ENCODE data around the gene AATK.
A peak's percentile ranks its signal among the peaks of the same experiment; 100 is the strongest.

Gene AATK

DNA sequence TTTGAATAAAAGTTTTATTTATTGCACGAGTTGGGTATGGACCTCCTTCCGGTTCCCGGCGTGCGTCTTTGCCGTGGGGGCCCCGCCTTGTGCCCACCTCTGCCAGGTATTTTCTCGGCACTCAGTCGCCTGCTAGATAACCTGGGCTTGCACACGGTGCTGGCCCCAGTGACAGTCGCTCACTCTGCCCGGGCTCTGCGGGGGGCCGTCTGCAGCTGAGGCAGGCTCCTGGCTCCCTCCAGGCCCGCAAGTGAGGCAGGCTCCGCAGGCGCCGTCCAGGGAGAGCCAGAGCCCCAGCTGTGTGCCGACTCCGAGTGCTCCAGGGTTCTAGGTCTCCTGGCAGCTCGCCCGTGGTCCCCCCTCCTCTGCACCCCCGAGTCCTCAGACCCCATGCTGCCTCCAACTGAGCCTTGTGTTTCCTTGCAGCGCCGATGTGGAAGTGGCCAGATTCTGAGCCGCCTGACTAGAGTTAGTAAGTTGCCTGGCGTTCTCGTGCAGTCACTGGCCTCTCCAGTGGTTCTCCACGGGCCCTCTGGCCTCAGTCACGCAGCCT is 55.5 kb downstream of the AATK start:
- Mint-ChIP-seq H3K27ac (peak overlapping the region in 2 of 3 experiments; percentile 33 to 52), H3K9me3 (no peaks in the 10 kb centered on the region), H3K4me3 (no peak overlapping the region), H3K4me1 (peaks cover 21% of the 10 kb centered on the region), H3K27me3 (ENCODE audit: low read depth) (no peaks in the 10 kb centered on the region), H3K36me3 (ENCODE audit: low read depth) (peaks cover 5% of the 10 kb centered on the region)
- TF ChIP-seq, protein P1, sequence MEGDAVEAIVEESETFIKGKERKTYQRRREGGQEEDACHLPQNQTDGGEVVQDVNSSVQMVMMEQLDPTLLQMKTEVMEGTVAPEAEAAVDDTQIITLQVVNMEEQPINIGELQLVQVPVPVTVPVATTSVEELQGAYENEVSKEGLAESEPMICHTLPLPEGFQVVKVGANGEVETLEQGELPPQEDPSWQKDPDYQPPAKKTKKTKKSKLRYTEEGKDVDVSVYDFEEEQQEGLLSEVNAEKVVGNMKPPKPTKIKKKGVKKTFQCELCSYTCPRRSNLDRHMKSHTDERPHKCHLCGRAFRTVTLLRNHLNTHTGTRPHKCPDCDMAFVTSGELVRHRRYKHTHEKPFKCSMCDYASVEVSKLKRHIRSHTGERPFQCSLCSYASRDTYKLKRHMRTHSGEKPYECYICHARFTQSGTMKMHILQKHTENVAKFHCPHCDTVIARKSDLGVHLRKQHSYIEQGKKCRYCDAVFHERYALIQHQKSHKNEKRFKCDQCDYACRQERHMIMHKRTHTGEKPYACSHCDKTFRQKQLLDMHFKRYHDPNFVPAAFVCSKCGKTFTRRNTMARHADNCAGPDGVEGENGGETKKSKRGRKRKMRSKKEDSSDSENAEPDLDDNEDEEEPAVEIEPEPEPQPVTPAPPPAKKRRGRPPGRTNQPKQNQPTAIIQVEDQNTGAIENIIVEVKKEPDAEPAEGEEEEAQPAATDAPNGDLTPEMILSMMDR (IDR thresholded peaks at IDR 0.05; ENCODE audit: unreplicated experiment in 3 of 3), result no peak

DNA sequence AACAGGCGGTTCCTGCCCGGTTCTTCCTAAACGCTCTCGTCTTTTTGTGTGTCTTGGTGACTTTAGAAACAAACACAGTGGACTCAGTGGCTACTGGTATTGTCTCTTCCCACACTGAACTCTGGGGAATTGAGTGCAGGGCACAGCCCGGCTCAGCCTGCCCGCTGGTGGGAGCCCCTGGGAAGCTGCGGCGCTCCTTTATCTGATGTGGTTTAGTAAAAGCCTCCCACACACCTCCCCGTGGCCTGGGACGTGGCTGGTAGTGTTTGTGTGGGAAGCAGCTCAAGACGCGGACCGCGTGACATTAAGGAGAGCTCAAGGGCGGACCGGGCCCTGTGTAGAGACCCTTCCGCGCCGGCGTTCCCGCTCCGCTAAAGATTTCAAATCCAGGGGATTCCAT is 56.1 kb downstream of the AATK start:
- H3K27me3 Mint-ChIP-seq (ENCODE audit: low read depth), result no peaks in the 10 kb centered on the region
- H3K36me3 Mint-ChIP-seq (ENCODE audit: low read depth), result peaks cover 5% of the 10 kb centered on the region
- TF ChIP-seq, protein P1 (IDR thresholded peaks at IDR 0.05; ENCODE audit: unreplicated experiment in 3 of 3), result no peak
- H3K27ac Mint-ChIP-seq, result peak overlapping the region in 2 of 3 experiments; percentile 33 to 52
- H3K4me3 Mint-ChIP-seq, result no peak overlapping the region
- no peaks in the 10 kb centered on the region for H3K9me3 Mint-ChIP-seq
- peaks cover 20% of the 10 kb centered on the region for H3K4me1 Mint-ChIP-seq

DNA sequence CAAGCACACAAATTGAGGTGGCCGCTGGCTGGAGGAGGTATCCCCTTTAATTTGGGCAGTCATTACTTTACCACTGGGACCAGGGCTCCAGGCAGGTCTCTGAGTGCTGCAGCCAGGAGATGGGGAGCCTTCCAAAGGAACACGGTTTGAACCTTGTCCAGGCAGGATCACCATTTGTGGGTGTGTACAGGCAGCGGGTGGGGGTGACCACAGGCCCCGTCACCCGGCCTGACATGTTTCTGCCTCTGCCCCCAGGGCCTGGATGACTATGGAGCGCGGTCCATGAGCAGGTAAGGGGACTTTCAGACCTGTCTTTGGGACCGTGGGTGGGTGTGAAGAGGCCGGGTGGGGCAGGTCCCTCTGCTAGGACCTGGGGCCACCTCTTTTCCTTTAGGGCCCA is 57.8 kb downstream of the AATK start:
- TF ChIP-seq, protein P1 (IDR thresholded peaks at IDR 0.05; ENCODE audit: unreplicated experiment in 3 of 3), result no peak
- Mint-ChIP-seq H3K27me3 (ENCODE audit: low read depth) (no peaks in the 10 kb centered on the region), H3K36me3 (ENCODE audit: low read depth) (peaks cover 5% of the 10 kb centered on the region), H3K4me3 (no peak overlapping the region), H3K27ac (no peak overlapping the region), H3K4me1 (peaks cover 16% of the 10 kb centered on the region), H3K9me3 (no peaks in the 10 kb centered on the region)

DNA sequence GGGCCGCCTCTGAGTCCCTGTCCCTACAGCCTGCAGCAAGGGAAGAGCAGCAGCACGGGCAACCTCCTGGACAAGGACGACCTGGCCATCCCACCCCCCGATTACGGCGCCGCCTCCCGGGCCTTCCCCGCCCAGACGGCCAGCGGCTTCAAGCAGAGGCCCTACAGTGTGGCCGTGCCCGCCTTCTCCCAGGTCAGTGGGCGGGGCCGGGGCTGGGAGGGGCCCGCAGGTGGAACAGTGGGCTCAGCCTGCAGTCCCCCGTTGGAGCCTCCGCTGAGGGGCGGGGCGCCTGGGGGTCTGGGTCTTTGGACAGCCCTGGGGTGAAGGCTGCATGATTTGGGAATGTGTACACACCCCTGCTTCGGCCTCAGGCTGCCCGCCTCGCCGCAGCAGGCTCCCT is 59.3 kb downstream of the AATK start:
- no peaks in the 10 kb centered on the region for H3K9me3 Mint-ChIP-seq

DNA sequence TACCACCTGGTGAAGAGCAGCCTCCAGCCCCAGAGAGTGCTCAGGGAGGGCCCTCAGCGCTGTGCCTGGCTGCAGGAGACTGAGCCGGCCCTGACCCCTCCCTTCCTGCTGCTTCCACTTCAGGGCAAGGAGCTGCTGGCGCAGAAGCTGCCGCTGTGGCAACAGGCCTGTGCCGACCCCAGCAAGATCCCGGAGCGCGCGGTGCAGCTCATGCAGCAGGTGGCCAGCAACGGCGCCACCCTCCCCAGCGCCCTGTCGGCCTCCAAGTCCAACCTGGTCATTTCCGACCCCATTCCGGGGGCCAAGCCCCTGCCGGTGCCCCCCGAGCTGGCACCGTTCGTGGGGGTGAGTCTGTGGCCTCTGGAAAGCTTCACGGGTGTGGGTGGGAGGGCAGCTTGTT is 62.6 kb downstream of the AATK start:
- no peaks in the 10 kb centered on the region for H3K27me3 Mint-ChIP-seq (ENCODE audit: low read depth)
- no peaks in the 10 kb centered on the region for H3K9me3 Mint-ChIP-seq
- peaks cover 1% of the 10 kb centered on the region for H3K4me1 Mint-ChIP-seq
- no peaks in the 10 kb centered on the region for H3K36me3 Mint-ChIP-seq (ENCODE audit: low read depth)
- TF ChIP-seq, protein P1 (IDR thresholded peaks at IDR 0.05; ENCODE audit: unreplicated experiment in 3 of 3), result no peak
- no peak overlapping the region for H3K4me3 Mint-ChIP-seq
- no peak overlapping the region for H3K27ac Mint-ChIP-seq

More for the DNA sequence above, 59.3 kb downstream of the AATK start:
- no peak overlapping the region for H3K4me3 Mint-ChIP-seq
- H3K27ac Mint-ChIP-seq, result no peak overlapping the region
- peaks cover 9% of the 10 kb centered on the region for H3K4me1 Mint-ChIP-seq
- peaks cover 5% of the 10 kb centered on the region for H3K36me3 Mint-ChIP-seq (ENCODE audit: low read depth)
- TF ChIP-seq, protein P1 (IDR thresholded peaks at IDR 0.05; ENCODE audit: unreplicated experiment in 3 of 3), result no peak
- H3K27me3 Mint-ChIP-seq (ENCODE audit: low read depth), result no peaks in the 10 kb centered on the region

DNA sequence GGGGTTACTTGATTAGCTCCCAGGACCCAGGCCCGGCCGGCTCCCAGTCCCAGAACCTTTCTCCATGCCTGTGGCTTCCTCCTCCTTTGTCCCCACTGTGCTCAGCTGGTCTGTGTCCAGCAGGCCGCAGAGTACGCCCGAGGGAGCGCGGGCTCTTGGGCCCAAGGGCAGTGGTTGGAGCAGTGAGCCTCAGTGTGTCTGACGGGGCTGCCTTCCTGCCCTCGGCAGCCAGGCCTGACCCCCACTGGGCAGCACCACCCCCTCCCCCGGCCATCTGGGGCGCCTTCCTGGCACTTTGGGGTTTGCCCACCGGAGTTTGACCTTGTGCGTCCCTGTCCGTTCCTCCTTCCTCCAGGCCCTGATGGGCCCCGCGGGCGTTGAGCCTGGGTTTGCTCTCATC is 63.2 kb downstream of the AATK start:
- no peaks in the 10 kb centered on the region for H3K36me3 Mint-ChIP-seq (ENCODE audit: low read depth)
- TF ChIP-seq, protein P1 (IDR thresholded peaks at IDR 0.05; ENCODE audit: unreplicated experiment in 3 of 3), result no peak
- H3K4me1 Mint-ChIP-seq, result peaks cover 4% of the 10 kb centered on the region
- no peak overlapping the region for H3K4me3 Mint-ChIP-seq
- H3K27me3 Mint-ChIP-seq (ENCODE audit: low read depth), result no peaks in the 10 kb centered on the region
- H3K27ac Mint-ChIP-seq, result no peak overlapping the region
- no peaks in the 10 kb centered on the region for H3K9me3 Mint-ChIP-seq
